Fibroblast of villous mesenchyme (primary cell): Measurements from ENCODE around the gene OTX2. TPM values are rescaled to one million over a fixed set of nuclear protein-coding genes. Genes with fewer than 3 reads are reported as not detected.

Experiments
- DNase-seq: peaks from one replicate; pipeline ENCODE4 v3.0.0-alpha.2; 2010; ENCODE audit warnings: low read depth
- H3K4me3 ChIP-seq: 2 replicates; pipeline ENCODE4 v1.5.1; 2011; ENCODE audit warnings: low read depth, mild to moderate bottlenecking, low read length
- total RNA-seq: library from RNA; depleted of rRNA; stranded (reverse); fragments of >200 nt; gene quantifications from 2 replicates; pipeline ENCODE4 v1.2.3, GENCODE V29; 2012
- TF ChIP-seq, protein P1 (sequence below): IDR thresholded peaks from 2 replicates; pipeline ENCODE4 v1.5.1; 2012; ENCODE audit warnings: low read depth, mild to moderate bottlenecking, low read length; ENCODE audit not compliant: insufficient read depth

Gene OTX2
- not detected in 2 replicates for total RNA-seq

GRCh38 chr14:56810147-56810719 is at the start of gene OTX2:
TSS of gene OTX2 (minus strand) at chr14:56810479. CDS start at chr14:56805456, 5,023 bp downstream.
- DNase-seq = no peak
- H3K4me3 ChIP-seq = no peak within 1 kb of the TSS
- TF ChIP-seq, protein P1, sequence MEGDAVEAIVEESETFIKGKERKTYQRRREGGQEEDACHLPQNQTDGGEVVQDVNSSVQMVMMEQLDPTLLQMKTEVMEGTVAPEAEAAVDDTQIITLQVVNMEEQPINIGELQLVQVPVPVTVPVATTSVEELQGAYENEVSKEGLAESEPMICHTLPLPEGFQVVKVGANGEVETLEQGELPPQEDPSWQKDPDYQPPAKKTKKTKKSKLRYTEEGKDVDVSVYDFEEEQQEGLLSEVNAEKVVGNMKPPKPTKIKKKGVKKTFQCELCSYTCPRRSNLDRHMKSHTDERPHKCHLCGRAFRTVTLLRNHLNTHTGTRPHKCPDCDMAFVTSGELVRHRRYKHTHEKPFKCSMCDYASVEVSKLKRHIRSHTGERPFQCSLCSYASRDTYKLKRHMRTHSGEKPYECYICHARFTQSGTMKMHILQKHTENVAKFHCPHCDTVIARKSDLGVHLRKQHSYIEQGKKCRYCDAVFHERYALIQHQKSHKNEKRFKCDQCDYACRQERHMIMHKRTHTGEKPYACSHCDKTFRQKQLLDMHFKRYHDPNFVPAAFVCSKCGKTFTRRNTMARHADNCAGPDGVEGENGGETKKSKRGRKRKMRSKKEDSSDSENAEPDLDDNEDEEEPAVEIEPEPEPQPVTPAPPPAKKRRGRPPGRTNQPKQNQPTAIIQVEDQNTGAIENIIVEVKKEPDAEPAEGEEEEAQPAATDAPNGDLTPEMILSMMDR = no peak

DNA sequence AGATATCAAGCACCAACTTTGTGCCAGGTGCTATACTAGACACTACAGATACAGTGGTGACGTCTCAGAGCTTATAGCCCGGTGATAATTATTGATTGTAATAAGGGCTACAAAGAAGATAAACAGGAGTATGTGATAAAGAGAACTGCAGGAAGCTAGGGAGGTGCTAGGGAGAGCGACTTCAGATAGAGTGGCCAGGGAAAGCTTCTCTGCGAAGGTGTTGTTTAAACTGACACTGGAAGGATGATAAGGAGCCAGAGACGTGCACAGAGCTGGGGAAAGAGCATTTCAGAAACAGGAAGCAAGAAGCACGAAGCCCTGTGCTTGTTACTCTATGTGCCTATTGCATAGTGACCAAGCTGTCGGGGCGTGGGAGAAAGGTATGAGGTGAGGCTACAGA is 48.1 kb upstream of the OTX2 start:
- no peak for DNase-seq
- no peak overlapping the region for H3K4me3 ChIP-seq
- TF ChIP-seq, protein P1 = no peak

- TF ChIP-seq, protein P1 = no peak
- H3K4me3 ChIP-seq = no peak overlapping the region
- no peak for DNase-seq
Measured at GRCh38 chr14:56857216-56857615, 46.9 kb upstream of the OTX2 start.

- no peak overlapping the region for H3K4me3 ChIP-seq
- TF ChIP-seq, protein P1 = no peak
- DNase-seq = no peak
Measured at GRCh38 chr14:56855891-56856461, 45.7 kb upstream of the OTX2 start.

DNA sequence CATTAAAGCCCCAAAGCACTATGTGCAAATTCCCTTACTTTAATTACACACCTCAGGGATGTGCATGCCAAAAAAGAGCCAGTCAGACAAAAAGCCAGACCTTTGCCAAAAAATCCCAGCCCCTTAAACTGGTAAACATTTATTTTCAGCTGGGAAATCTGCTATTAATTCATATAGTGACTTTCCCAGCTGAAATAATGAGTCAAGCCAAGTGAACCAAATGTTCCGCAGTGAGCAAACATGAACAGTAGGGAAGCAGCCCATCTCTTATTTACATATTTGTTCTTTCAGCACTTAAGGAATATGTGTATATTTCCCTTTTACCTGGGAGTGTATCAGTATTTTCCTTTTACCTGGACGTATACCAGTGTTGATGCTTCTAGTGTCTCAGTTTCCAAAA is 44.0 kb upstream of the OTX2 start:
- no peak for DNase-seq
- TF ChIP-seq, protein P1 = no peak
- H3K4me3 ChIP-seq = no peak overlapping the region

DNA sequence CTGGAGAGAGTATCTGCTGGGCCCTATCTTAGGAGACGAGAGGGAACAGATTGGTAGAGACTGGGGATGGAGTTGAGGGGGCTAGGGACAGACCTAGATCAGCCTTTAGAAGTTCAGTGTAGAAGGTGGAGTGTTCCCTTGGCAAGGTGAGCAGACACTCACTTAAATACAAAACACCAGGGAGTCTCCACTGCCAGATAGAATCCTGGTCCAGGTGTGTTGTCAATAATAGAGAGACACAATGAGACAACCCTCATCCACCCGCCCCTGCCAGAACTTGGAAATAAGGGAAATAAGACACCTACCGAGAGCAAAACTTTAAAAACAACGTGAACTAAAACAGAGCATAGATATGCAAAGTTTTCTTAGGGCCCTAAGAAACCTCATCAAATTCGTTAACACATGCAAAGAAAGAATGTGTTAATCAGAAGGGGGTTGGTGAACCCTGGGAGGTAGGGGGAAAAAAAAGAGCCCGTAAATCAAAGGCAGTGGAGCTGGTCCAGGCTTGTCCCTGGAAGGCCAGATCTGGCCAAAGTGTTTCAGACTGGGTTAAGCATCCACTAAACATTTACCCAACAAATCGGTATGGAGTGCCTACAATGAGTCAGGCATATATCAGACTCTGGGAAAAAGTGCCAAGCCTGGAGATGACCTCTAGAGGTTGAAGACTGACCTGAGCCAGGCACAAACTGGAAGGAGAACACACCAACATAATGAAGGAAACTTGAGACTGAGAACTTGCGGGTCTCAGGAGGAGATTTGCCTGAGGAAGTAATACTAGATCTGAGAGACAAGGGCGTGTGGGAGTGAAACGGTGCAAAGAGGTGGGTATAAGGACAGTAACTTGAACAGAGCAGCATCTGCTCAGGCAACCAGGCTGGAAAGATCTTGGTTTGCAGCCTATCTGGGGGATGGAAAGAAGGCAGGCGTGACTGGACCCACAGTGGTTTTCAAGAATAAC is 37.0 kb upstream of the OTX2 start:
- H3K4me3 ChIP-seq = no peak overlapping the region
- TF ChIP-seq, protein P1 = no peak
- DNase-seq = no peak
